CD4-positive, alpha-beta T cell (primary cell): ENCODE results near the gene INTS6. TPM values are rescaled to one million over a fixed set of nuclear protein-coding genes. Genes with fewer than 3 reads are reported as not detected.

ENCODE experiments used
- ATAC-seq: fragments of 200-7000 bp; cut with Tn5 transposase; one replicate; pipeline ENCODE4 v1.10.0; 2022; ENCODE audit warnings: mild to moderate bottlenecking; ENCODE audit not compliant: poor library complexity
- CTCF ChIA-PET: fragments of 350-600 bp; sonication (Branson Sonifier 250); formaldehyde crosslinking; loops from one replicate; lab custom pipeline; 2021; ENCODE audit warnings: antibody characterized with exemption, inconsistent platforms; lab: Charles Lee
- POLR2A ChIA-PET: fragments of 350-600 bp; sonication (Branson Sonifier 250); formaldehyde crosslinking; loops from one replicate; lab custom pipeline; 2021; ENCODE audit warnings: antibody characterized with exemption, inconsistent platforms; lab: Charles Lee
- DNase-seq, 14 experiments: peaks; one replicate each; pipeline ENCODE4 v3.0.0-alpha.2; 2013 to 2020; ENCODE audit warnings: mixed read lengths in 2 of 14
- H3K27ac ChIP-seq, 2 donors: one replicate each; pipeline versions ENCODE4 v1.5.1 to v1.7.0; 2013; ENCODE audit warnings: low read length in 2 of 2, low read depth in 1 of 2, mild to moderate bottlenecking in 1 of 2
- H3K27me3 ChIP-seq, 2 experiments: 1 replicate in 1 of 2; 2 replicates in 1 of 2; pipeline versions ENCODE4 v1.6.1 to v1.7.0; 2013; ENCODE audit warnings: low read length in 2 of 2, control low read depth in 1 of 2, mild to moderate bottlenecking in 1 of 2, moderate library complexity in 1 of 2; ENCODE audit not compliant: insufficient read depth in 2 of 2, control insufficient read depth in 1 of 2
- H3K36me3 ChIP-seq: one replicate; pipeline ENCODE4 v1.6.1; 2013; ENCODE audit warnings: low read length, control low read depth; ENCODE audit not compliant: insufficient read depth
- H3K4me1 ChIP-seq: one replicate; pipeline ENCODE4 v1.6.1; 2013; ENCODE audit warnings: low read length, control low read depth; ENCODE audit not compliant: insufficient read depth
- H3K4me3 ChIP-seq: one replicate; pipeline ENCODE4 v1.5.1; 2013; ENCODE audit warnings: mild to moderate bottlenecking, low read length, moderate library complexity
- H3K9me3 ChIP-seq, 2 experiments: 1 replicate in 1 of 2; 2 replicates in 1 of 2; pipeline versions ENCODE4 v1.6.1 to v1.7.0; 2013; ENCODE audit warnings: low read length in 2 of 2, mild to moderate bottlenecking in 2 of 2, control low read depth in 1 of 2, moderate library complexity in 1 of 2; ENCODE audit not compliant: control insufficient read depth in 1 of 2, insufficient read depth in 1 of 2
- H3K27ac Mint-ChIP-seq: one replicate; pipeline ENCODE4 v1.8.0; 2020; ENCODE audit warnings: mixed read lengths
- H3K27me3 Mint-ChIP-seq: one replicate; pipeline ENCODE4 v1.8.0; 2021; ENCODE audit warnings: mixed read lengths
- H3K36me3 Mint-ChIP-seq: one replicate; pipeline ENCODE4 v1.8.0; 2021; ENCODE audit warnings: low read depth, mixed read lengths
- H3K4me1 Mint-ChIP-seq: one replicate; pipeline ENCODE4 v1.8.0; 2021; ENCODE audit warnings: low read depth, mixed read lengths
- H3K4me3 Mint-ChIP-seq: one replicate; pipeline ENCODE4 v1.8.0; 2020; ENCODE audit warnings: mild to moderate bottlenecking, mixed read lengths
- H3K9me3 Mint-ChIP-seq: one replicate; pipeline ENCODE4 v1.8.0; 2020; ENCODE audit warnings: mixed read lengths
- CTCF ChIP-seq: fragments of 200-600 bp; IDR thresholded peaks from one replicate; pipeline ENCODE4 v1.8.0; 2022; ENCODE audit warnings: antibody characterized with exemption, mild to moderate bottlenecking
- intact Hi-C, 2 experiments: fragments of 100-400 bp; cut with DNase I in 1 of 2; cut with micrococcal nuclease in 1 of 2; formaldehyde crosslinking; loops; one replicate each; pipeline versions ENCODE4 v1.15.1 to v1.9.0; 2023 to 2025; cut with DNase I, micrococcal nuclease
- total RNA-seq, 174 experiments: library from RNA in 2 of 174; stranded (reverse) in 2 of 174; gene quantifications; one replicate each; pipeline ENCODE4 v1.2.3 and lab custom pipeline; 2021 to 2026

INTS6 gene
- total RNA-seq, 2 experiments from 2014 or later = 40.8 to 45.8 TPM

- intact Hi-C loops = loop anchor here in 1 of 2 experiments (1.0 to 10.0 kb wide), 3 partner anchors 147 to 690 kb away; partner anchors contain the start of genes NEK5 and WDFY2
- ChIA-PET CTCF (interaction anchor here (0.6 to 2.7 kb wide), 14 partner anchors 9 to 411 kb away, joined by 3 to 14 read pairs (median 4); partner anchors contain the start of genes INTS6 and TMEM272), POLR2A (interaction anchor here (0.7 to 2.3 kb wide), 6 partner anchors 18 to 370 kb away, joined by 3 to 7 read pairs (median 4); partner anchors contain the start of gene INTS6)
- Histone ChIP-seq H3K4me1 (no peaks in the 10 kb centered on the region), H3K27me3 (no peaks in the 10 kb centered on the region), H3K27ac (no peak overlapping the region), H3K36me3 (peaks cover 3% of the 10 kb centered on the region), H3K4me3 (no peak overlapping the region), H3K9me3 (no peaks in the 10 kb centered on the region)
- Mint-ChIP-seq H3K9me3 (no peaks in the 10 kb centered on the region), H3K27ac (no peak overlapping the region), H3K4me3 (no peak overlapping the region), H3K4me1 (peaks cover 45% of the 10 kb centered on the region), H3K36me3 (peaks cover 16% of the 10 kb centered on the region), H3K27me3 (no peaks in the 10 kb centered on the region)
- peak; percentile 67 for TF ChIP-seq CTCF
- ATAC-seq (peak; percentile 56), DNase-seq (peak in 3 of 14 experiments; percentile 47 to 58 (median 54))
These were observed 17.7 kb downstream of the INTS6 start for GRCh38 chr13:51435002-51435578.

- DNase-seq = no peak
- peaks cover 34% of the 10 kb centered on the region for H3K36me3 Mint-ChIP-seq
- no peaks in the 10 kb centered on the region for H3K9me3 ChIP-seq
- ChIA-PET CTCF (interaction anchor here (0.7 to 2.7 kb wide), 4 partner anchors 12 to 399 kb away, joined by 4 to 14 read pairs (median 4); no protein-coding TSS in a partner anchor), POLR2A (interaction anchor here (1.3 to 2.0 kb wide), 3 partner anchors 9 to 151 kb away, joined by 3 to 10 read pairs (median 4); partner anchors contain the start of gene INTS6)
- H3K4me1 ChIP-seq = no peaks in the 10 kb centered on the region
- TF ChIP-seq CTCF = no peak
- intact Hi-C loops = loop anchor here in 1 of 2 experiments (10.0 kb wide), 1 partner anchor 692 kb away; the partner anchor contains the start of gene NEK5
- H3K36me3 ChIP-seq = peaks cover 14% of the 10 kb centered on the region
- H3K27ac ChIP-seq = no peak overlapping the region
- H3K9me3 Mint-ChIP-seq = no peaks in the 10 kb centered on the region
- no peak for ATAC-seq
- no peak overlapping the region for H3K4me3 Mint-ChIP-seq
- no peak overlapping the region for H3K27ac Mint-ChIP-seq
- H3K4me1 Mint-ChIP-seq = peaks cover 54% of the 10 kb centered on the region
- no peaks in the 10 kb centered on the region for H3K27me3 Mint-ChIP-seq
- no peak overlapping the region for H3K4me3 ChIP-seq
- no peaks in the 10 kb centered on the region for H3K27me3 ChIP-seq
These were observed 20.3 kb downstream of the INTS6 start for GRCh38 chr13:51432576-51432975.

GRCh38 chr13:51426982-51427381, 25.9 kb downstream of the INTS6 start:
- Mint-ChIP-seq H3K9me3 (no peaks in the 10 kb centered on the region), H3K27me3 (no peaks in the 10 kb centered on the region), H3K27ac (no peak overlapping the region), H3K4me3 (no peak overlapping the region), H3K4me1 (peaks cover 84% of the 10 kb centered on the region), H3K36me3 (peaks cover 55% of the 10 kb centered on the region)
- ChIA-PET CTCF (no interaction called here), POLR2A (no interaction called here)
- no peak for TF ChIP-seq CTCF
- no peak overlapping the region for H3K4me3 ChIP-seq
- ATAC-seq (no peak), DNase-seq (no peak)
- peaks cover 27% of the 10 kb centered on the region for H3K36me3 ChIP-seq
- no peak overlapping the region for H3K27ac ChIP-seq
- H3K27me3 ChIP-seq = no peaks in the 10 kb centered on the region
- intact Hi-C loops = no loop called here
- peaks cover 5% of the 10 kb centered on the region for H3K4me1 ChIP-seq
- no peaks in the 10 kb centered on the region for H3K9me3 ChIP-seq
